ENCODE measurements around the gene KLHL10.
A peak's percentile ranks its signal among the peaks of the same experiment; 100 is the strongest.
"Not testable (repeated sequence)": the region's sequence is repeated elsewhere in the genome, so short reads cannot be mapped to it uniquely, and the experiment has no call there.

The KLHL10 gene

GRCh38 chr17:41865596-41865893, 27.9 kb downstream of the KLHL10 start:
- peak overlapping the region; percentile 88 for H3K27ac ChIP-seq
- TF ChIP-seq ZFX (IDR thresholded peaks at IDR 0.05; ENCODE audit: borderline replicate concordance) (no peak), CTCF (IDR thresholded peaks at IDR 0.05) (no peak)

GRCh38 chr17:41868568-41868967, 30.9 kb downstream of the KLHL10 start:
- TF ChIP-seq ZFX (IDR thresholded peaks at IDR 0.05; ENCODE audit: borderline replicate concordance) (no peak), CTCF (IDR thresholded peaks at IDR 0.05) (no peak)
- H3K27ac ChIP-seq, result no peak overlapping the region

- TF ChIP-seq CTCF (IDR thresholded peaks at IDR 0.05) (no peak), ZFX (IDR thresholded peaks at IDR 0.05; ENCODE audit: borderline replicate concordance) (no peak)
- H3K27ac ChIP-seq, result peak overlapping the region; percentile 42
Observed at GRCh38 chr17:41869426-41869825, 31.8 kb downstream of the KLHL10 start.

- TF ChIP-seq CTCF (IDR thresholded peaks at IDR 0.05), result no peak
- TF ChIP-seq ZFX (IDR thresholded peaks at IDR 0.05; ENCODE audit: borderline replicate concordance), result no peak
- peak overlapping the region; percentile 42 for H3K27ac ChIP-seq
Observed at GRCh38 chr17:41870097-41870496, 32.5 kb downstream of the KLHL10 start.

- no peak for TF ChIP-seq CTCF (IDR thresholded peaks at IDR 0.05)
- no peak for TF ChIP-seq ZFX (IDR thresholded peaks at IDR 0.05; ENCODE audit: borderline replicate concordance)
- peak overlapping the region; percentile 42 for H3K27ac ChIP-seq
Observed at GRCh38 chr17:41870627-41871026, 33.0 kb downstream of the KLHL10 start.

- TF ChIP-seq CTCF (IDR thresholded peaks at IDR 0.05), result no peak
- no peak for TF ChIP-seq ZFX (IDR thresholded peaks at IDR 0.05; ENCODE audit: borderline replicate concordance)
- H3K27ac ChIP-seq, result no peak overlapping the region
Observed at GRCh38 chr17:41871789-41872188, 34.2 kb downstream of the KLHL10 start.

- no peak for TF ChIP-seq ZFX (IDR thresholded peaks at IDR 0.05; ENCODE audit: borderline replicate concordance)
- TF ChIP-seq CTCF (IDR thresholded peaks at IDR 0.05), result no peak
- no peak overlapping the region for H3K27ac ChIP-seq
Observed at GRCh38 chr17:41873559-41874292, 36.1 kb downstream of the KLHL10 start.

- not testable (repeated sequence) for H3K27ac ChIP-seq
Observed at GRCh38 chr17:41874293-41874670, 36.7 kb downstream of the KLHL10 start.

Data from 22Rv1 (cell line).